Measurements from ENCODE around the gene GIT1.

DNA sequence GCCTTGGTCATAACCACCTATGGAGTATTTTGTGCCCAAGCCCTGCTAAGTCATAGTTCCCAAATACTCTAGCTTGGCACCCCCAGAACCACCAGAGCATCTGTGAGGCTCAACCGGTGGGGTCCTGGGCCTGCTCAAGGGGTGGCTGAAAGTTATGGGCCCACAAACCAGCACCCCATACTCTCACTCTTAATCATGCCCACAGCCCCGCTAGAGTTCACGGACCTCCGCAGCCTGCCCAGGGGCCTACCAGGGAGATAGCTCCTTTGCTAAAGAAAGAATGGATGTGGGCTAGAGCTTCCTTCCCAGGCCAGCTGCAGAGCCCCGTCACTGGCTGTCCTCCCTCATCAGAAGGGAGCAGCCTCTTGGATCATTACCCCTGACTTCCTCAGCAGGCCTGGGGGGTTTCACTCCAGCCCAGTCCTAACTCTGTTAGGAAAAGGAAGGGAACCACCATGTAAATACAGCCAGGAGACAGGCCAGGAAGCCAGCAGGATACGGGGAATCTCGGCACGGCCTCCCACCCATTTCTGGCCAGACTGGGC, 1.4 kb downstream of the GIT1 start:
- TF ChIP-seq, protein P1, sequence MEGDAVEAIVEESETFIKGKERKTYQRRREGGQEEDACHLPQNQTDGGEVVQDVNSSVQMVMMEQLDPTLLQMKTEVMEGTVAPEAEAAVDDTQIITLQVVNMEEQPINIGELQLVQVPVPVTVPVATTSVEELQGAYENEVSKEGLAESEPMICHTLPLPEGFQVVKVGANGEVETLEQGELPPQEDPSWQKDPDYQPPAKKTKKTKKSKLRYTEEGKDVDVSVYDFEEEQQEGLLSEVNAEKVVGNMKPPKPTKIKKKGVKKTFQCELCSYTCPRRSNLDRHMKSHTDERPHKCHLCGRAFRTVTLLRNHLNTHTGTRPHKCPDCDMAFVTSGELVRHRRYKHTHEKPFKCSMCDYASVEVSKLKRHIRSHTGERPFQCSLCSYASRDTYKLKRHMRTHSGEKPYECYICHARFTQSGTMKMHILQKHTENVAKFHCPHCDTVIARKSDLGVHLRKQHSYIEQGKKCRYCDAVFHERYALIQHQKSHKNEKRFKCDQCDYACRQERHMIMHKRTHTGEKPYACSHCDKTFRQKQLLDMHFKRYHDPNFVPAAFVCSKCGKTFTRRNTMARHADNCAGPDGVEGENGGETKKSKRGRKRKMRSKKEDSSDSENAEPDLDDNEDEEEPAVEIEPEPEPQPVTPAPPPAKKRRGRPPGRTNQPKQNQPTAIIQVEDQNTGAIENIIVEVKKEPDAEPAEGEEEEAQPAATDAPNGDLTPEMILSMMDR (conservative IDR thresholded peaks at IDR 0.05; ENCODE audit: low read depth, low read length) = no peak
- TF ChIP-seq EZH2 (IDR thresholded peaks at IDR 0.05; ENCODE audit: borderline replicate concordance, low read depth, low read length, poor library complexity, severe bottlenecking) = no peak

All from A673 (cell line).